Hepatocyte (in vitro differentiated cells): ENCODE data around the gene ATXN7L3. TPM values are rescaled to one million over a fixed set of nuclear protein-coding genes. Genes with fewer than 3 reads are reported as not detected.

Source experiments
- DNase-seq: peaks from one replicate; pipeline ENCODE4 v3.0.0-alpha.2; 2016; ENCODE audit warnings: low spot score
- H2AFZ ChIP-seq: fragments of 200-600 bp; sonication (generic); 2 replicates; pipeline ENCODE4 v1.6.0; 2016; ENCODE audit warnings: antibody characterized with exemption, mild to moderate bottlenecking
- H3K27ac ChIP-seq: fragments of 200-600 bp; sonication (generic); 2 replicates; pipeline ENCODE4 v1.5.1; 2016; ENCODE audit warnings: mild to moderate bottlenecking
- H3K27me3 ChIP-seq: fragments of 200-600 bp; sonication (generic); 2 replicates; pipeline ENCODE4 v1.6.1; 2016
- H3K36me3 ChIP-seq: fragments of 200-600 bp; sonication (generic); replicated peaks from 2 replicates; pipeline ENCODE4 v1.5.1; 2016; ENCODE audit warnings: low read depth; ENCODE audit not compliant: insufficient read depth
- H3K4me1 ChIP-seq: fragments of 200-600 bp; sonication (generic); 2 replicates; pipeline ENCODE4 v1.5.1; 2016; ENCODE audit warnings: mild to moderate bottlenecking, moderate library complexity; ENCODE audit not compliant: insufficient read depth
- H3K4me2 ChIP-seq: fragments of 200-600 bp; sonication (generic); 2 replicates; pipeline ENCODE4 v1.6.0; 2016
- H3K4me3 ChIP-seq: fragments of 200-600 bp; sonication (generic); 2 replicates; pipeline ENCODE4 v1.5.1; 2016; ENCODE audit warnings: mild to moderate bottlenecking
- H3K79me2 ChIP-seq: fragments of 200-600 bp; sonication (generic); 2 replicates; pipeline ENCODE4 v1.6.0; 2017; ENCODE audit warnings: mild to moderate bottlenecking
- H3K9me2 ChIP-seq: fragments of 200-600 bp; sonication (generic); replicated peaks from 2 replicates; pipeline ENCODE4 v1.6.0; 2017; ENCODE audit warnings: mild to moderate bottlenecking; ENCODE audit not compliant: insufficient read depth
- H3K9me3 ChIP-seq: fragments of 200-600 bp; sonication (generic); 2 replicates; pipeline ENCODE4 v1.5.1; 2016; ENCODE audit warnings: low read depth, mild to moderate bottlenecking
- H4K20me1 ChIP-seq: fragments of 200-600 bp; sonication (generic); 2 replicates; pipeline ENCODE4 v1.6.0; 2016; ENCODE audit warnings: mild to moderate bottlenecking; ENCODE audit not compliant: insufficient read depth, poor library complexity, severe bottlenecking
- CTCF ChIP-seq: fragments of 200-600 bp; sonication (generic); IDR thresholded peaks from 2 replicates; pipeline ENCODE4 v1.5.1; 2016; ENCODE audit warnings: antibody characterized with exemption, mild to moderate bottlenecking; ENCODE audit not compliant: poor library complexity
- EZH2 ChIP-seq: fragments of 200-600 bp; sonication (generic); IDR thresholded peaks from 2 replicates; pipeline ENCODE4 v1.6.1; 2016; ENCODE audit warnings: antibody characterized with exemption, mild to moderate bottlenecking, borderline replicate concordance
- EZH2phosphoT487 ChIP-seq: fragments of 200-600 bp; sonication (generic); IDR thresholded peaks from one replicate; pipeline ENCODE4 v1.6.1; 2018; ENCODE audit warnings: antibody characterized with exemption, mild to moderate bottlenecking, low read depth, moderate library complexity; ENCODE audit not compliant: unreplicated experiment, severe bottlenecking
- WGBS: methylation state at CpG from one replicate; pipeline ENCODE4 v1.1.6; 2016; ENCODE audit warnings: low lambda C conversion rate; ENCODE audit errors: missing lambda C conversion rate; 5-methylcytosine and 5-hydroxymethylcytosine counted together
- polyA plus RNA-seq: library from polyadenylated mRNA; unstranded; fragments of >200 nt; fragmentation: Nextera tagmentation; extraction: Ambion mirVana; gene quantifications from 2 replicates; pipeline ENCODE4 v1.2.1, GENCODE V29; 2016
- total RNA-seq: library from RNA; depleted of rRNA; stranded (reverse); fragments of >200 nt; gene quantifications from 2 replicates; pipeline ENCODE4 v1.2.3, GENCODE V29; 2014

Gene ATXN7L3
- total and polyA plus RNA-seq, 2 experiments from 2014 or later = 28.7 to 64.0 TPM

DNA sequence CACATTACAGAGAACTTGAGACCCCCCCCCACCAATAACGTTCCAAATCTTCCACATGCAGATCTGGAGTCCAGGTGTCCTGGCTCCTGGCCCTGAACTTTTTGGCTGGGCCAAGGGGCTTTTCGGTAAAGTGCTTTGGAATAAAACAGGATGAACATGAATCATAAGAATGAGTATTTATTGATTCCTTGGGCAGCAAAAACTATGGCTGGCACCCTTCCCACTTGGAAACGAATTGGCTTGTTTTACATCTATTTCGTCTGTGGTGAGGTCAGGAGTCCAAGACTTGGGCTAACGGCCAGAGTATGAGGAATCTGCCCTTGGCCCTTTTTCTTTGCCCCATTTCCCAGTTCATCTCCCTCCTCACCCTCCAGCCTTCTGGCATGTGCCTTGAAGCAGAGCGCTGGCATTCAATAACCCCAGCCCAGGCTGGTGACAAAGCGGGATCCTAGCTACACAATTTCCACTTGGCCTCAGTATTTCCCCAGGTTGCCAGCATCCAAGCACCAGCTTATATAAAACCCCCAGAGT, 23.9 kb upstream of the ATXN7L3 start:
- no peaks in the 10 kb centered on the region for H3K27me3 ChIP-seq
- H3K4me3 ChIP-seq = no peak overlapping the region
- H3K36me3 ChIP-seq = no peaks in the 10 kb centered on the region
- peaks cover 13% of the 10 kb centered on the region for H3K4me1 ChIP-seq
- H3K4me2 ChIP-seq = peak overlapping the region; percentile 97
- 73% methylated on average over 7 of the region's 7 CpGs for WGBS
- no peaks in the 10 kb centered on the region for H3K9me3 ChIP-seq
- no peak for DNase-seq
- H3K27ac ChIP-seq = no peak overlapping the region
- peaks cover 20% of the 10 kb centered on the region for H3K79me2 ChIP-seq
- no peaks in the 10 kb centered on the region for H3K9me2 ChIP-seq
- TF ChIP-seq CTCF (no peak), EZH2 (no peak), EZH2phosphoT487 (no peak)
- H4K20me1 ChIP-seq = no peaks in the 10 kb centered on the region
- H2AFZ ChIP-seq = no peak overlapping the region

GRCh38 chr17:44222112-44222869, 22.6 kb upstream of the ATXN7L3 start:
- Histone ChIP-seq H3K36me3 (no peaks in the 10 kb centered on the region), H3K4me2 (peak overlapping the region; percentile 97), H3K79me2 (peaks cover 31% of the 10 kb centered on the region), H3K27ac (peak overlapping the region; percentile 100), H3K27me3 (no peaks in the 10 kb centered on the region), H2AFZ (peak overlapping the region; percentile 58), H3K9me3 (no peaks in the 10 kb centered on the region), H3K4me1 (peaks cover 20% of the 10 kb centered on the region), H4K20me1 (peaks cover 10% of the 10 kb centered on the region), H3K4me3 (peak overlapping the region; percentile 79), H3K9me2 (no peaks in the 10 kb centered on the region)
- peak; percentile 18 for TF ChIP-seq CTCF
- no peak for TF ChIP-seq EZH2
- WGBS = 3% methylated on average over 36 of the region's 36 CpGs
- DNase-seq = peak; percentile 78

DNA sequence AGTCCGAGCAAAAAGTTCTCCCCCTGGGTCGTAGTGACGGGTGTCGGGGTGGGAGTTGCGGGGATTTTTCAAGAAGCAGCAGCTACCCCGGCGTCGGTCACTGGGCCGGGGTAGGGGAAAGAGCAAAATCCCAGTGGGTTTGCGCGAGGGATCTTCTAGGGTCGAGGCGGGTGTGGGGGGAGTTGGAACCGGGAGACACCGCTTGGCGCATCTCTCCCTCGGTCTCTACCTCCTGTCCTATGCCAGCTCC, 22.1 kb upstream of the ATXN7L3 start:
- Histone ChIP-seq H3K36me3 (no peaks in the 10 kb centered on the region), H3K27me3 (no peaks in the 10 kb centered on the region), H3K27ac (peak overlapping the region; percentile 100), H2AFZ (peak overlapping the region; percentile 58), H3K9me2 (no peaks in the 10 kb centered on the region), H3K4me1 (peaks cover 22% of the 10 kb centered on the region), H3K79me2 (peaks cover 36% of the 10 kb centered on the region), H4K20me1 (peaks cover 15% of the 10 kb centered on the region), H3K4me2 (peak overlapping the region; percentile 97), H3K9me3 (no peaks in the 10 kb centered on the region), H3K4me3 (peak overlapping the region; percentile 79)
- TF ChIP-seq CTCF = no peak
- no peak for TF ChIP-seq EZH2phosphoT487
- no peak for TF ChIP-seq EZH2
- DNase-seq = no peak
- under 1% methylated on average over 16 of the region's 17 CpGs for WGBS
